Stomach smooth muscle (tissue), 2 donors: ENCODE measurements around the gene FLII.
"Not testable (repeated sequence)": the region's sequence is repeated elsewhere in the genome, so short reads cannot be mapped to it uniquely, and the experiment has no call there.

Source experiments
- H3K27ac ChIP-seq: one replicate; pipeline ENCODE4 v1.7.0; 2013; ENCODE audit warnings: mild to moderate bottlenecking, low read length, inconsistent platforms
- H3K27me3 ChIP-seq, 2 donors: one replicate each; pipeline ENCODE4 v1.7.0; 2013; ENCODE audit warnings: low read length in 2 of 2; ENCODE audit not compliant: insufficient read depth in 2 of 2, control insufficient read depth in 1 of 2
- H3K36me3 ChIP-seq, 2 donors: one replicate each; pipeline ENCODE4 v1.7.0; 2013; ENCODE audit warnings: low read length in 2 of 2; ENCODE audit not compliant: control insufficient read depth in 2 of 2, insufficient read depth in 2 of 2
- H3K4me1 ChIP-seq: one replicate; pipeline ENCODE4 v1.7.0; 2013; ENCODE audit warnings: low read length; ENCODE audit not compliant: control insufficient read depth, insufficient read depth
- H3K4me3 ChIP-seq, 2 donors: one replicate each; pipeline ENCODE4 v1.7.0; 2013; ENCODE audit warnings: low read length in 2 of 2
- H3K9ac ChIP-seq, 2 donors: one replicate each; pipeline ENCODE4 v1.7.0; 2013; ENCODE audit warnings: low read length in 2 of 2, mild to moderate bottlenecking in 1 of 2
- H3K9me3 ChIP-seq, 2 donors: one replicate each; pipeline ENCODE4 v1.7.0; 2013; ENCODE audit warnings: low read length in 2 of 2; ENCODE audit not compliant: control insufficient read depth in 2 of 2
- donor health status: healthy.
- donor health status: Pancreatic carcinoma.

FLII gene

DNA sequence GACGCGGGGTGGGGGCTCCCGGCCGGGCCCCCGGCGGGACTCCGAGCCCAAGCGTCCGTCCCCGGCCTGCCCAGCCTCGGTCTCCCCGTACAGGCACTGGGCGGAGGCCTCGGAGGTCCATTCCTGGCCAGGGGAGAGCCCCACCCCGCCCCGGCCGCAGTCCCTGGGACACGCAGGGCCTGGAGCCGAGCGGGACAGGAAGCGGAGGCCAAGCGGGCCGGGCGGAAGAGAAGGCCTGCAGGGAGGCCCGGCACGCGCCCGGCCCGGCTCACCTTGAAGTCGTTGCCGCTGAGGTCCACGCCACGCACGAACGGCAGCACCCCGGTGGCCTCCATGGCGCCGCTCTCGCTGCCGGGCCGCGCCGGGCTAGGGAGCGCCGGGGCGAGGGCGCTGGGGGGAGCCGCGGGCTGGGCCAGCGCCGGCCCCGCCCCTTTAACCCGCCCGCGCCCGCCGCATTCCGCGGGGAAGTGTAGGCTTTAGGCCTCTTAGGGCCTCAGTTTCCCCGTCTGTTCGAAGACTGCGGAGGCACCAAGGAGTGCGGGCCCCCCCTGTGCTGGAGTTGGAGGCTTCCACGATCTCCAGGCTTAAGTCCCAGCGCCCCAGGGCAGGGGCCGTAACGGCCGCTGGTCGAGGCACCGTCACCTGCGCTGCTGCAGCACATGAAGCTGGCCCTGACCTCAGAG is at the start of gene FLII:
Gene FLII, minus strand, starts transcription at position 383 of the 683 bp plus-strand sequence. Its CDS starts 48 bp downstream, at position 335.
- no peaks in the 10 kb centered on the region for H3K9me3 ChIP-seq
- peak within 1 kb of the TSS; percentile 82 for H3K27ac ChIP-seq
- H3K4me3 ChIP-seq: peak within 1 kb of the TSS; percentile 88 to 93
- peaks cover 29 to 36% of the 10 kb centered on the region in 2 donors for H3K36me3 ChIP-seq
- H3K9ac ChIP-seq: peak within 1 kb of the TSS; percentile 86 to 88
- H3K27me3 ChIP-seq: no peaks in the 10 kb centered on the region
- peaks cover 53% of the 10 kb centered on the region for H3K4me1 ChIP-seq

- H3K27ac ChIP-seq, H3K4me1 ChIP-seq, H3K27me3 ChIP-seq, H3K9ac ChIP-seq, H3K9me3 ChIP-seq, H3K4me3 ChIP-seq: not testable (repeated sequence)
- peaks cover 51 to 54% of the 10 kb centered on the region in 2 donors for H3K36me3 ChIP-seq
These were observed 44.7 kb upstream of the FLII start for GRCh38 chr17:18303206-18303605.

- H3K4me1 ChIP-seq: no peaks in the 10 kb centered on the region
- no peak overlapping the region for H3K27ac ChIP-seq
- peaks cover 47% of the 10 kb centered on the region in 2 donors for H3K36me3 ChIP-seq
- no peaks in the 10 kb centered on the region for H3K27me3 ChIP-seq
- H3K4me3 ChIP-seq: no peak overlapping the region
- H3K9me3 ChIP-seq: no peaks in the 10 kb centered on the region
- no peak overlapping the region for H3K9ac ChIP-seq
These were observed 42.4 kb upstream of the FLII start for GRCh38 chr17:18300725-18301480.

- H3K9ac ChIP-seq, H3K9me3 ChIP-seq, H3K4me1 ChIP-seq, H3K27ac ChIP-seq, H3K27me3 ChIP-seq, H3K4me3 ChIP-seq: not testable (repeated sequence)
- H3K36me3 ChIP-seq: peaks cover 38 to 40% of the 10 kb centered on the region in 2 donors
These were observed 39.5 kb upstream of the FLII start for GRCh38 chr17:18298061-18298460.

DNA sequence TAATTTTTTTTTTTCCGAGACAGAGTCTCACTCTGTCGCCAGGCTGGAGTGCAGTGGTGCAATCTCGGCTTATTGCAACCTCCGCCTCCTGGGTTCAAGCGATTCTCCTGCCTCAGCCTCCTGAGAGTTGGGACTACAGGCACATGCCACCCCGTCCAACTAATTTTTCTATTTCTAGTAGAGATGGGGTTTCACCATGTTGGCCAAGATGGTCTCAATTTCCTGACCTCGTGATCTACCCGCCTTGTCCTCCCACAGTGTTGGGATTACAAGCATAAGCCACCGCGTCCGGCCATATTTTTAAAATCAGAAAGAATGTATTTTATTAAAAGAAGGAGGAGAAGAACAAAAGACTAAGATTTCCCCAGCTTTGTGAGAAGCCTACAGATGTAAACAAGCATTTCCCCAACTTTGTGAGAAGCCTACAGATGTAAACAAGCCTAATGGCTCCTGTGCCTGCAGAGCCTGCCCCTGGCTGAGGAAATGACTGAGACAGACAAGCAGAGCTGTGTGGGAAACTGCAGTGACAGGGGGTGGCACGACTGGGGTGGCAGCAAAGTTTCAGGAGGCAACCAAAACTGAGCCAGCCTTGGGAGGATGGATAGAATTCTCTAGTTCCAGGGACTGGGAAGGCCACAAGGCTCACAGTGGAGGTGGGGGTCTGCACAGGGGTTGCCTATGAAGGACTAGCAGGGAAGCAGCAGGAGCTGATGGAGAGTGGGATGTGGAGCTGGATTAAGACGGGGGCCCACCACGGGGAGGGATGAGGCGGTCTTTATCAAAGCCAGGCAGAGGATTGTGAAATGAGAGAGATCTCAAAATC is 33.4 kb upstream of the FLII start:
- Histone ChIP-seq H3K4me1 (no peaks in the 10 kb centered on the region), H3K36me3 (peaks cover 41 to 43% of the 10 kb centered on the region in 2 donors), H3K27ac (no peak overlapping the region), H3K9me3 (no peaks in the 10 kb centered on the region), H3K27me3 (no peaks in the 10 kb centered on the region), H3K9ac (no peak overlapping the region), H3K4me3 (no peak overlapping the region)

DNA sequence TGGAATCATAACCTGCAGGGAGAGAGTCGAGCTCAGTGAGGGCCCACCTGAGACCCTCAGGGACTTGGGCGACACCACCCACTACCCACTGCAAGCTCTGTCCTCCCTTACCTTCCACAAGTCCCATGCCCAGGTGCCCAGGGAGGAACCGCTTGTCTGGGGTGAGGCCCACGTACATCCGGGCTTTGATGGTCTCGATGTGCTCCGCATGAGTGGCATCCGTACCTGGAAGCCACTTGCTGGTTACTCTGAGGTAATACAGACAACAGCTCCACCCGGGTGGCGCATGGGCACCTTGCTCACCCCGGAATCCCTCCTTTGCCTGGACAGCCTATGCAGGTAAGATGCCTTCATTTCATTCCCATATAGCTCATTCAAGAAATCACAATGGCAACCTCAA is 26.8 kb upstream of the FLII start:
- peaks cover 48 to 61% of the 10 kb centered on the region in 2 donors for H3K36me3 ChIP-seq
- H3K9ac ChIP-seq: no peak overlapping the region
- H3K4me1 ChIP-seq: no peaks in the 10 kb centered on the region
- H3K9me3 ChIP-seq: no peaks in the 10 kb centered on the region
- no peak overlapping the region for H3K27ac ChIP-seq
- no peak overlapping the region for H3K4me3 ChIP-seq
- no peaks in the 10 kb centered on the region for H3K27me3 ChIP-seq

DNA sequence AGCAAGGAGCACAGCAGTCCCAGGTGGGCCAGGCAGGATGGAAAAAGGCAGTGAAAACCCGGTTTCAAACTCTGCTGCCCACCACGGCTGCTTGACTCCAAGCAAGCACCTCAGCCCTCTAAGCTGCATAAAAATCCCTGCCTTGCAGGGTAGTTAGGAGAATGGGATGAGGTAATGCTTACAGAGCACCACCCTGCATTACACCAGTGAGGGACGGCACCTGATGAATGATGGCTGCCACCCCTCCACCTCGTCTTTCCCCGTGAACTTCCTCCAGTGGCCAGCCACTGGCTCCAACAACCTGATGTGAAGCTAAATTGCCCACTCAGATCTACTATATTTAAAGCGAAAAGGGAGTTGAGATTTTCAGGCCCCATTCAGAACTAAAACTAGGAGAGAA is 23.2 kb upstream of the FLII start:
- Histone ChIP-seq H3K4me1 (no peaks in the 10 kb centered on the region), H3K9ac (no peak overlapping the region), H3K4me3 (no peak overlapping the region), H3K36me3 (peaks cover 51 to 54% of the 10 kb centered on the region in 2 donors), H3K27me3 (no peaks in the 10 kb centered on the region), H3K9me3 (no peaks in the 10 kb centered on the region), H3K27ac (no peak overlapping the region)

- no peak overlapping the region for H3K9ac ChIP-seq
- H3K4me3 ChIP-seq: no peak overlapping the region
- no peaks in the 10 kb centered on the region for H3K27me3 ChIP-seq
- H3K36me3 ChIP-seq: peaks cover 57 to 62% of the 10 kb centered on the region in 2 donors
- H3K27ac ChIP-seq: no peak overlapping the region
- H3K4me1 ChIP-seq: no peaks in the 10 kb centered on the region
- H3K9me3 ChIP-seq: no peaks in the 10 kb centered on the region
These were observed 22.3 kb upstream of the FLII start for GRCh38 chr17:18280766-18281371.

GRCh38 chr17:18280249-18280648 is 21.7 kb upstream of the FLII start:
- no peak overlapping the region for H3K4me3 ChIP-seq
- no peaks in the 10 kb centered on the region for H3K4me1 ChIP-seq
- H3K27me3 ChIP-seq: no peaks in the 10 kb centered on the region
- no peak overlapping the region for H3K27ac ChIP-seq
- H3K9ac ChIP-seq: no peak overlapping the region
- H3K36me3 ChIP-seq: peaks cover 51 to 59% of the 10 kb centered on the region in 2 donors
- H3K9me3 ChIP-seq: no peaks in the 10 kb centered on the region

- Histone ChIP-seq H3K9me3 (no peaks in the 10 kb centered on the region), H3K36me3 (peaks cover 49 to 55% of the 10 kb centered on the region in 2 donors), H3K4me3 (no peak overlapping the region), H3K27me3 (no peaks in the 10 kb centered on the region), H3K4me1 (no peaks in the 10 kb centered on the region), H3K27ac (no peak overlapping the region), H3K9ac (no peak overlapping the region)
These were observed 20.3 kb upstream of the FLII start for GRCh38 chr17:18278867-18279266.
